Fibroblast of skin of left biceps (primary cell): ENCODE data around the gene MSRB1.

Experiments
- DNase-seq, 2 experiments: peaks; one replicate each; pipeline ENCODE4 v3.0.0-alpha.2; 2013; ENCODE audit warnings: low read depth in 2 of 2

Gene MSRB1

GRCh38 chr16:1918351-1919326, 24.4 kb downstream of the MSRB1 start, which contains the start of gene HS3ST6:
Gene HS3ST6 (minus strand): TSS chr16:1918415. CDS start chr16:1918323, 92 bp downstream.
- no peak for DNase-seq

- DNase-seq, result no peak
These were observed 25.2 kb downstream of the MSRB1 start for GRCh38 chr16:1917665-1918350.

GRCh38 chr16:1917056-1917664, 25.8 kb downstream of the MSRB1 start:
- DNase-seq, result no peak

- no peak for DNase-seq
These were observed 26.4 kb downstream of the MSRB1 start for GRCh38 chr16:1916640-1916990.

GRCh38 chr16:1915732-1916639, 27.0 kb downstream of the MSRB1 start:
- DNase-seq, result no peak

- no peak for DNase-seq
These were observed 28.0 kb downstream of the MSRB1 start for GRCh38 chr16:1914988-1915387.

- no peak for DNase-seq
These were observed 28.9 kb downstream of the MSRB1 start for GRCh38 chr16:1914084-1914608.

GRCh38 chr16:1913327-1914083, 29.5 kb downstream of the MSRB1 start:
- DNase-seq, result no peak

GRCh38 chr16:1912215-1912543, 30.8 kb downstream of the MSRB1 start:
- DNase-seq, result no peak

- DNase-seq, result no peak
These were observed 31.4 kb downstream of the MSRB1 start for GRCh38 chr16:1911467-1912214.

GRCh38 chr16:1909561-1910231, 33.3 kb downstream of the MSRB1 start:
- no peak for DNase-seq

GRCh38 chr16:1908983-1909382, 34.0 kb downstream of the MSRB1 start:
- DNase-seq, result no peak

- DNase-seq, result no peak
These were observed 34.8 kb downstream of the MSRB1 start for GRCh38 chr16:1908184-1908583.

GRCh38 chr16:1907226-1907860, 35.7 kb downstream of the MSRB1 start:
- no peak for DNase-seq

GRCh38 chr16:1906846-1907165, 36.2 kb downstream of the MSRB1 start:
- no peak for DNase-seq

GRCh38 chr16:1906055-1906845, 36.7 kb downstream of the MSRB1 start:
- DNase-seq, result no peak

- DNase-seq, result no peak
These were observed 38.9 kb downstream of the MSRB1 start for GRCh38 chr16:1903845-1904840.
